Endothelial cell of umbilical vein (primary cell): Measurements from ENCODE around the gene ANKRD28.

Experiments used
- CTCF ChIP-seq, 2 donors: IDR thresholded peaks; 1 replicate in 1 of 2; 2 replicates in 1 of 2; pipeline ENCODE4 v1.5.1; 2011; ENCODE audit warnings: low read length in 2 of 2, mild to moderate bottlenecking in 2 of 2, moderate library complexity in 2 of 2, control low read depth in 1 of 2, inconsistent platforms in 1 of 2, low read depth in 1 of 2; ENCODE audit not compliant: insufficient read depth in 1 of 2; ENCODE audit errors: extremely low read depth in 1 of 2
- JUN ChIP-seq: IDR thresholded peaks from 2 replicates; pipeline ENCODE4 v1.6.1; 2011; ENCODE audit warnings: borderline replicate concordance, low read depth; ENCODE audit not compliant: insufficient read length, insufficient read depth

- no peak for TF ChIP-seq CTCF (IDR thresholded peaks at IDR 0.05; ENCODE audit: extremely low read depth in 1 of 2, insufficient read depth in 1 of 2, low read depth in 1 of 2, low read length in 2 of 2)
- no peak for TF ChIP-seq JUN
Measured at GRCh38 chr3:15682561-15683185, 115.1 kb downstream of the ANKRD28 start.
